ENCODE results near the gene CCNG2.

Gene CCNG2

GRCh38 chr4:77190053-77190452 lies 33.0 kb downstream of the CCNG2 start:
- Histone ChIP-seq H3K9me3 (ENCODE audit: control insufficient read depth, insufficient read depth, low read length) (no peaks in the 10 kb centered on the region), H3K36me3 (ENCODE audit: control insufficient read depth, insufficient read depth, low read length) (no peaks in the 10 kb centered on the region), H3K27ac (ENCODE audit: low read length) (no peak overlapping the region), H3K4me1 (ENCODE audit: control insufficient read depth, insufficient read depth, low read length) (peaks cover 1% of the 10 kb centered on the region; the same call in 1 of the 2 replicates), H3K27me3 (ENCODE audit: control insufficient read depth, insufficient read depth, low read length) (no peaks in the 10 kb centered on the region; the same call in 1 of the 2 replicates), H3K4me3 (ENCODE audit: low read length) (no peak overlapping the region)
- no peak for DNase-seq (ENCODE audit: low read depth, low spot score)
- WGBS (ENCODE audit: insufficient coverage, insufficient read length) = no CpG with 5 or more reads among the region's 1 CpG

- no peaks in the 10 kb centered on the region for H3K9me3 ChIP-seq (ENCODE audit: control insufficient read depth, insufficient read depth, low read length)
- H3K4me1 ChIP-seq (ENCODE audit: control insufficient read depth, insufficient read depth, low read length) = peaks cover 1% of the 10 kb centered on the region; the same call in 1 of the 2 replicates
- no peaks in the 10 kb centered on the region; the same call in 1 of the 2 replicates for H3K27me3 ChIP-seq (ENCODE audit: control insufficient read depth, insufficient read depth, low read length)
- no peak overlapping the region for H3K4me3 ChIP-seq (ENCODE audit: low read length)
- H3K36me3 ChIP-seq (ENCODE audit: control insufficient read depth, insufficient read depth, low read length) = no peaks in the 10 kb centered on the region
- no CpG with 5 or more reads among the region's 8 CpGs for WGBS (ENCODE audit: insufficient coverage, insufficient read length)
- DNase-seq (ENCODE audit: low read depth, low spot score) = no peak
- H3K27ac ChIP-seq (ENCODE audit: low read length) = no peak overlapping the region
Observed at GRCh38 chr4:77193046-77193445, 36.0 kb downstream of the CCNG2 start.

- Histone ChIP-seq H3K36me3 (ENCODE audit: control insufficient read depth, insufficient read depth, low read length) (no peaks in the 10 kb centered on the region), H3K9me3 (ENCODE audit: control insufficient read depth, insufficient read depth, low read length) (no peaks in the 10 kb centered on the region), H3K27ac (ENCODE audit: low read length) (no peak overlapping the region), H3K4me1 (ENCODE audit: control insufficient read depth, insufficient read depth, low read length) (peaks cover 1% of the 10 kb centered on the region; the same call in 1 of the 2 replicates), H3K27me3 (ENCODE audit: control insufficient read depth, insufficient read depth, low read length) (no peaks in the 10 kb centered on the region; the same call in 1 of the 2 replicates), H3K4me3 (ENCODE audit: low read length) (no peak overlapping the region)
- no CpG with 5 or more reads among the region's 17 CpGs for WGBS (ENCODE audit: insufficient coverage, insufficient read length)
- peak; percentile 67 for DNase-seq (ENCODE audit: low read depth, low spot score)
Observed at GRCh38 chr4:77193511-77194102, 36.6 kb downstream of the CCNG2 start.

- Histone ChIP-seq H3K36me3 (ENCODE audit: control insufficient read depth, insufficient read depth, low read length) (no peaks in the 10 kb centered on the region), H3K27ac (ENCODE audit: low read length) (no peak overlapping the region), H3K9me3 (ENCODE audit: control insufficient read depth, insufficient read depth, low read length) (no peaks in the 10 kb centered on the region), H3K4me3 (ENCODE audit: low read length) (no peak overlapping the region), H3K4me1 (ENCODE audit: control insufficient read depth, insufficient read depth, low read length) (peaks cover 1% of the 10 kb centered on the region; the same call in 1 of the 2 replicates), H3K27me3 (ENCODE audit: control insufficient read depth, insufficient read depth, low read length) (no peaks in the 10 kb centered on the region; the same call in 1 of the 2 replicates)
- DNase-seq (ENCODE audit: low read depth, low spot score) = no peak
- no CpG with 5 or more reads among the region's 5 CpGs for WGBS (ENCODE audit: insufficient coverage, insufficient read length)
Observed at GRCh38 chr4:77194366-77194765, 37.4 kb downstream of the CCNG2 start.

- Histone ChIP-seq H3K36me3 (ENCODE audit: control insufficient read depth, insufficient read depth, low read length) (no peaks in the 10 kb centered on the region), H3K4me3 (ENCODE audit: low read length) (no peak overlapping the region), H3K27ac (ENCODE audit: low read length) (no peak overlapping the region), H3K27me3 (ENCODE audit: control insufficient read depth, insufficient read depth, low read length) (no peaks in the 10 kb centered on the region; the same call in 1 of the 2 replicates), H3K4me1 (ENCODE audit: control insufficient read depth, insufficient read depth, low read length) (peaks cover 1% of the 10 kb centered on the region; the same call in 1 of the 2 replicates), H3K9me3 (ENCODE audit: control insufficient read depth, insufficient read depth, low read length) (no peaks in the 10 kb centered on the region)
- no CpG with 5 or more reads among the region's 1 CpG for WGBS (ENCODE audit: insufficient coverage, insufficient read length)
- no peak for DNase-seq (ENCODE audit: low read depth, low spot score)
Observed at GRCh38 chr4:77194989-77195388, 38.0 kb downstream of the CCNG2 start.

- no peaks in the 10 kb centered on the region for H3K9me3 ChIP-seq (ENCODE audit: control insufficient read depth, insufficient read depth, low read length)
- no peak overlapping the region for H3K27ac ChIP-seq (ENCODE audit: low read length)
- H3K27me3 ChIP-seq (ENCODE audit: control insufficient read depth, insufficient read depth, low read length) = no peaks in the 10 kb centered on the region; the same call in 1 of the 2 replicates
- DNase-seq (ENCODE audit: low read depth, low spot score) = no peak
- no peaks in the 10 kb centered on the region for H3K36me3 ChIP-seq (ENCODE audit: control insufficient read depth, insufficient read depth, low read length)
- WGBS (ENCODE audit: insufficient coverage, insufficient read length) = no CpG with 5 or more reads among the region's 4 CpGs
- peaks cover 1% of the 10 kb centered on the region; the same call in 1 of the 2 replicates for H3K4me1 ChIP-seq (ENCODE audit: control insufficient read depth, insufficient read depth, low read length)
- H3K4me3 ChIP-seq (ENCODE audit: low read length) = no peak overlapping the region
Observed at GRCh38 chr4:77196866-77197265, 39.9 kb downstream of the CCNG2 start.

- Histone ChIP-seq H3K4me1 (ENCODE audit: control insufficient read depth, insufficient read depth, low read length) (peaks cover 1% of the 10 kb centered on the region; the same call in 1 of the 2 replicates), H3K4me3 (ENCODE audit: low read length) (no peak overlapping the region), H3K27me3 (ENCODE audit: control insufficient read depth, insufficient read depth, low read length) (no peaks in the 10 kb centered on the region; the same call in 1 of the 2 replicates), H3K36me3 (ENCODE audit: control insufficient read depth, insufficient read depth, low read length) (no peaks in the 10 kb centered on the region), H3K27ac (ENCODE audit: low read length) (no peak overlapping the region), H3K9me3 (ENCODE audit: control insufficient read depth, insufficient read depth, low read length) (no peaks in the 10 kb centered on the region)
- no peak for DNase-seq (ENCODE audit: low read depth, low spot score)
- WGBS (ENCODE audit: insufficient coverage, insufficient read length) = no CpG with 5 or more reads among the region's 5 CpGs
Observed at GRCh38 chr4:77197361-77197760, 40.4 kb downstream of the CCNG2 start.

GRCh38 chr4:77197831-77198230 lies 40.8 kb downstream of the CCNG2 start:
- H3K36me3 ChIP-seq (ENCODE audit: control insufficient read depth, insufficient read depth, low read length) = no peaks in the 10 kb centered on the region
- no peaks in the 10 kb centered on the region for H3K9me3 ChIP-seq (ENCODE audit: control insufficient read depth, insufficient read depth, low read length)
- H3K4me3 ChIP-seq (ENCODE audit: low read length) = no peak overlapping the region
- H3K4me1 ChIP-seq (ENCODE audit: control insufficient read depth, insufficient read depth, low read length) = peaks cover 1% of the 10 kb centered on the region; the same call in 1 of the 2 replicates
- no CpG with 5 or more reads among the region's 2 CpGs for WGBS (ENCODE audit: insufficient coverage, insufficient read length)
- no peaks in the 10 kb centered on the region; the same call in 1 of the 2 replicates for H3K27me3 ChIP-seq (ENCODE audit: control insufficient read depth, insufficient read depth, low read length)
- DNase-seq (ENCODE audit: low read depth, low spot score) = no peak
- no peak overlapping the region for H3K27ac ChIP-seq (ENCODE audit: low read length)

GRCh38 chr4:77199276-77199675 lies 42.3 kb downstream of the CCNG2 start:
- Histone ChIP-seq H3K27me3 (ENCODE audit: control insufficient read depth, insufficient read depth, low read length) (no peaks in the 10 kb centered on the region), H3K36me3 (ENCODE audit: control insufficient read depth, insufficient read depth, low read length) (no peaks in the 10 kb centered on the region), H3K27ac (ENCODE audit: low read length) (no peak overlapping the region), H3K9me3 (ENCODE audit: control insufficient read depth, insufficient read depth, low read length) (no peaks in the 10 kb centered on the region), H3K4me1 (ENCODE audit: control insufficient read depth, insufficient read depth, low read length) (0 out of 2 replicates have a peak, but pooled peaks cover 1% of the 10 kb centered on the region), H3K4me3 (ENCODE audit: low read length) (no peak overlapping the region)
- no CpG with 5 or more reads among the region's 2 CpGs for WGBS (ENCODE audit: insufficient coverage, insufficient read length)
- DNase-seq (ENCODE audit: low read depth, low spot score) = no peak

- Histone ChIP-seq H3K27me3 (ENCODE audit: control insufficient read depth, insufficient read depth, low read length) (no peaks in the 10 kb centered on the region), H3K4me1 (ENCODE audit: control insufficient read depth, insufficient read depth, low read length) (0 out of 2 replicates have a peak, but pooled peaks cover 1% of the 10 kb centered on the region), H3K27ac (ENCODE audit: low read length) (no peak overlapping the region), H3K36me3 (ENCODE audit: control insufficient read depth, insufficient read depth, low read length) (no peaks in the 10 kb centered on the region), H3K9me3 (ENCODE audit: control insufficient read depth, insufficient read depth, low read length) (no peaks in the 10 kb centered on the region), H3K4me3 (ENCODE audit: low read length) (no peak overlapping the region)
- no CpG with 5 or more reads among the region's 1 CpG for WGBS (ENCODE audit: insufficient coverage, insufficient read length)
- DNase-seq (ENCODE audit: low read depth, low spot score) = no peak
Observed at GRCh38 chr4:77199701-77200100, 42.7 kb downstream of the CCNG2 start.

- Histone ChIP-seq H3K4me1 (ENCODE audit: control insufficient read depth, insufficient read depth, low read length) (0 out of 2 replicates have a peak, but pooled peaks cover 1% of the 10 kb centered on the region), H3K27me3 (ENCODE audit: control insufficient read depth, insufficient read depth, low read length) (no peaks in the 10 kb centered on the region), H3K9me3 (ENCODE audit: control insufficient read depth, insufficient read depth, low read length) (no peaks in the 10 kb centered on the region), H3K36me3 (ENCODE audit: control insufficient read depth, insufficient read depth, low read length) (no peaks in the 10 kb centered on the region), H3K4me3 (ENCODE audit: low read length) (no peak overlapping the region), H3K27ac (ENCODE audit: low read length) (no peak overlapping the region)
- WGBS (ENCODE audit: insufficient coverage, insufficient read length) = no CpG with 5 or more reads among the region's 1 CpG
- DNase-seq (ENCODE audit: low read depth, low spot score) = no peak
Observed at GRCh38 chr4:77201343-77201742, 44.3 kb downstream of the CCNG2 start.
